Tibial artery (tissue), 4 donors: ENCODE data around the gene GABBR2.

Experiments
- DNase-seq, 2 donors: peaks; one replicate each; pipeline ENCODE4 v3.0.0-alpha.2; 2019
- H3K27ac ChIP-seq, 2 donors: fragments of 200-600 bp; sonication (generic) in 1 of 2; 1 replicate in 1 of 2; 2 replicates in 1 of 2; pipeline ENCODE4 v1.5.1; 2018 to 2019; ENCODE audit warnings: mild to moderate bottlenecking in 1 of 2
- H3K27me3 ChIP-seq, 2 donors: fragments of 200-600 bp; sonication (generic) in 1 of 2; one replicate each; pipeline versions ENCODE4 v1.5.1 to v1.6.0; 2016 to 2019
- H3K36me3 ChIP-seq, 3 donors: fragments of 200-600 bp; sonication (generic) in 2 of 3; one replicate each; pipeline ENCODE4 v1.5.1; 2016 to 2019; ENCODE audit warnings: mild to moderate bottlenecking in 2 of 3
- H3K4me1 ChIP-seq, 4 donors: fragments of 200-600 bp; sonication (generic) in 2 of 4; 1 replicate in 3 of 4; 2 replicates in 1 of 4; pipeline ENCODE4 v1.5.1; 2016 to 2019
- H3K4me3 ChIP-seq, 2 donors: fragments of 200-600 bp; sonication (generic) in 1 of 2; 1 replicate in 1 of 2; 2 replicates in 1 of 2; pipeline ENCODE4 v1.5.1; 2018 to 2019; ENCODE audit warnings: mild to moderate bottlenecking in 2 of 2
- H3K9me3 ChIP-seq, 3 donors: fragments of 200-600 bp; sonication (generic) in 1 of 3; one replicate each; pipeline ENCODE4 v1.5.1; 2016 to 2019
- CTCF ChIP-seq, 2 experiments: fragments of 200-600 bp in 1 of 2; fragments of 450-650 bp in 1 of 2; IDR thresholded peaks; one replicate each; pipeline ENCODE4 v1.5.1; 2017 to 2019; ENCODE audit warnings: antibody characterized with exemption in 2 of 2, mild to moderate bottlenecking in 1 of 2, moderate library complexity in 1 of 2
- intact Hi-C: fragments of 100-400 bp; cut with DNase I; formaldehyde crosslinking; loops from one replicate; pipeline ENCODE4 v1.15.0; 2023; ENCODE audit warnings: low total_unique reads

Gene GABBR2

GRCh38 chr9:98573749-98574278, 134.9 kb downstream of the GABBR2 start:
- Histone ChIP-seq H3K4me3 (no peak overlapping the region), H3K36me3 (no peaks in the 10 kb centered on the region), H3K27ac (no peak overlapping the region), H3K4me1 (no peaks in the 10 kb centered on the region), H3K9me3 (no peaks in the 10 kb centered on the region), H3K27me3 (peaks cover 0 to 22% of the 10 kb centered on the region in 2 donors)
- TF ChIP-seq CTCF (IDR thresholded peaks at IDR 0.05) = no peak
- intact Hi-C loops = no loop called here
- no peak for DNase-seq

GRCh38 chr9:98572796-98573195, 135.9 kb downstream of the GABBR2 start:
- H3K27ac ChIP-seq = no peak overlapping the region
- intact Hi-C loops = no loop called here
- H3K9me3 ChIP-seq = no peaks in the 10 kb centered on the region
- H3K4me1 ChIP-seq = no peaks in the 10 kb centered on the region
- H3K27me3 ChIP-seq = peaks cover 0 to 12% of the 10 kb centered on the region in 2 donors
- no peak overlapping the region for H3K4me3 ChIP-seq
- H3K36me3 ChIP-seq = no peaks in the 10 kb centered on the region
- DNase-seq = no peak
- TF ChIP-seq CTCF (IDR thresholded peaks at IDR 0.05) = no peak

- Histone ChIP-seq H3K4me1 (no peaks in the 10 kb centered on the region), H3K27me3 (peaks cover 0 to 6% of the 10 kb centered on the region in 2 donors), H3K4me3 (no peak overlapping the region), H3K9me3 (no peaks in the 10 kb centered on the region), H3K36me3 (no peaks in the 10 kb centered on the region), H3K27ac (no peak overlapping the region)
- intact Hi-C loops = no loop called here
- no peak for DNase-seq
- no peak for TF ChIP-seq CTCF (IDR thresholded peaks at IDR 0.05)
Measured at GRCh38 chr9:98572054-98572627, 136.6 kb downstream of the GABBR2 start.

GRCh38 chr9:98571643-98572042, 137.1 kb downstream of the GABBR2 start:
- TF ChIP-seq CTCF (IDR thresholded peaks at IDR 0.05) = no peak
- DNase-seq = no peak
- intact Hi-C loops = no loop called here
- Histone ChIP-seq H3K27me3 (peaks cover 0 to 4% of the 10 kb centered on the region in 2 donors), H3K9me3 (no peaks in the 10 kb centered on the region), H3K36me3 (no peaks in the 10 kb centered on the region), H3K27ac (no peak overlapping the region), H3K4me1 (no peaks in the 10 kb centered on the region), H3K4me3 (no peak overlapping the region)

GRCh38 chr9:98570663-98571440, 137.9 kb downstream of the GABBR2 start:
- no peaks in the 10 kb centered on the region for H3K9me3 ChIP-seq
- H3K4me1 ChIP-seq = no peaks in the 10 kb centered on the region
- intact Hi-C loops = no loop called here
- no peak overlapping the region for H3K27ac ChIP-seq
- DNase-seq = no peak
- H3K27me3 ChIP-seq = peaks cover 0 to 4% of the 10 kb centered on the region in 2 donors
- H3K36me3 ChIP-seq = no peaks in the 10 kb centered on the region
- TF ChIP-seq CTCF (IDR thresholded peaks at IDR 0.05) = no peak
- H3K4me3 ChIP-seq = no peak overlapping the region
